KMS-11 (cell line): ENCODE data around the gene TAF1C.

ENCODE experiments used
- H2AFZ ChIP-seq: fragments of 200-600 bp; sonication (generic); 2 replicates; pipeline ENCODE4 v1.6.1; 2016; ENCODE audit warnings: antibody characterized with exemption, mixed run types, low read depth
- H3K27ac ChIP-seq: fragments of 200-600 bp; sonication (generic); 2 replicates; pipeline ENCODE4 v1.6.1; 2016; ENCODE audit warnings: mild to moderate bottlenecking, mixed run types
- H3K27me3 ChIP-seq: fragments of 200-600 bp; sonication (generic); 2 replicates; pipeline ENCODE4 v1.6.1; 2017; ENCODE audit warnings: mild to moderate bottlenecking, low read depth, mixed run types, moderate library complexity; ENCODE audit not compliant: insufficient read depth
- H3K36me3 ChIP-seq: fragments of 200-600 bp; sonication (generic); 2 replicates; pipeline ENCODE4 v1.6.1; 2017; ENCODE audit warnings: mild to moderate bottlenecking, mixed run types; ENCODE audit not compliant: insufficient read depth
- H3K4me1 ChIP-seq: fragments of 200-600 bp; sonication (generic); 2 replicates; pipeline ENCODE4 v1.6.1; 2016; ENCODE audit warnings: mild to moderate bottlenecking, low read depth, mixed run types; ENCODE audit not compliant: poor library complexity, severe bottlenecking
- H3K4me2 ChIP-seq: fragments of 200-600 bp; sonication (generic); 2 replicates; pipeline ENCODE4 v1.7.0; 2016; ENCODE audit warnings: mild to moderate bottlenecking, mixed run types
- H3K4me3 ChIP-seq: fragments of 200-600 bp; sonication (generic); IDR thresholded peaks from 2 replicates; pipeline ENCODE4 v1.6.1; 2017; ENCODE audit warnings: low read depth, low read length, mixed read lengths; ENCODE audit not compliant: insufficient read depth
- H3K79me2 ChIP-seq: fragments of 200-600 bp; sonication (generic); 2 replicates; pipeline ENCODE4 v1.6.1; 2016; ENCODE audit warnings: low read depth, mixed run types; ENCODE audit not compliant: insufficient read depth
- H3K9ac ChIP-seq: fragments of 200-600 bp; sonication (generic); 2 replicates; pipeline ENCODE4 v1.6.1; 2016; ENCODE audit warnings: mild to moderate bottlenecking, mixed run types
- H4K20me1 ChIP-seq: fragments of 200-600 bp; sonication (generic); 2 replicates; pipeline ENCODE4 v1.6.1; 2016; ENCODE audit warnings: mild to moderate bottlenecking, mixed run types; ENCODE audit not compliant: insufficient read depth
- TF ChIP-seq, protein P1 (sequence below): fragments of 200-600 bp; sonication (generic); conservative IDR thresholded peaks from 2 replicates; pipeline ENCODE4 v1.6.1; 2017; ENCODE audit warnings: low read depth, mild to moderate bottlenecking, antibody characterized with exemption, low read length, moderate library complexity, mixed read lengths

TAF1C gene

GRCh38 chr16:84155771-84156170 is 31.1 kb downstream of the TAF1C start:
- no peak overlapping the region for H3K4me3 ChIP-seq
- H3K4me2 ChIP-seq = no peak overlapping the region
- H3K4me1 ChIP-seq = no peaks in the 10 kb centered on the region
- no peaks in the 10 kb centered on the region for H4K20me1 ChIP-seq
- no peak overlapping the region for H2AFZ ChIP-seq
- H3K36me3 ChIP-seq = no peaks in the 10 kb centered on the region
- H3K27ac ChIP-seq = no peak overlapping the region
- TF ChIP-seq, protein P1, sequence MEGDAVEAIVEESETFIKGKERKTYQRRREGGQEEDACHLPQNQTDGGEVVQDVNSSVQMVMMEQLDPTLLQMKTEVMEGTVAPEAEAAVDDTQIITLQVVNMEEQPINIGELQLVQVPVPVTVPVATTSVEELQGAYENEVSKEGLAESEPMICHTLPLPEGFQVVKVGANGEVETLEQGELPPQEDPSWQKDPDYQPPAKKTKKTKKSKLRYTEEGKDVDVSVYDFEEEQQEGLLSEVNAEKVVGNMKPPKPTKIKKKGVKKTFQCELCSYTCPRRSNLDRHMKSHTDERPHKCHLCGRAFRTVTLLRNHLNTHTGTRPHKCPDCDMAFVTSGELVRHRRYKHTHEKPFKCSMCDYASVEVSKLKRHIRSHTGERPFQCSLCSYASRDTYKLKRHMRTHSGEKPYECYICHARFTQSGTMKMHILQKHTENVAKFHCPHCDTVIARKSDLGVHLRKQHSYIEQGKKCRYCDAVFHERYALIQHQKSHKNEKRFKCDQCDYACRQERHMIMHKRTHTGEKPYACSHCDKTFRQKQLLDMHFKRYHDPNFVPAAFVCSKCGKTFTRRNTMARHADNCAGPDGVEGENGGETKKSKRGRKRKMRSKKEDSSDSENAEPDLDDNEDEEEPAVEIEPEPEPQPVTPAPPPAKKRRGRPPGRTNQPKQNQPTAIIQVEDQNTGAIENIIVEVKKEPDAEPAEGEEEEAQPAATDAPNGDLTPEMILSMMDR = no peak
- H3K27me3 ChIP-seq = no peaks in the 10 kb centered on the region
- H3K9ac ChIP-seq = no peak overlapping the region
- H3K79me2 ChIP-seq = no peaks in the 10 kb centered on the region

- Histone ChIP-seq H3K27ac (no peak overlapping the region), H3K79me2 (no peaks in the 10 kb centered on the region), H3K36me3 (no peaks in the 10 kb centered on the region), H3K9ac (no peak overlapping the region), H3K4me3 (no peak overlapping the region), H4K20me1 (no peaks in the 10 kb centered on the region), H3K4me1 (no peaks in the 10 kb centered on the region), H3K27me3 (no peaks in the 10 kb centered on the region), H2AFZ (no peak overlapping the region), H3K4me2 (no peak overlapping the region)
- TF ChIP-seq, protein P1 = no peak
These were observed 31.6 kb downstream of the TAF1C start for GRCh38 chr16:84155226-84155625.

GRCh38 chr16:84153660-84154214 is 33.1 kb downstream of the TAF1C start:
- no peak overlapping the region for H3K4me2 ChIP-seq
- H4K20me1 ChIP-seq = no peaks in the 10 kb centered on the region
- no peak overlapping the region for H3K27ac ChIP-seq
- H3K79me2 ChIP-seq = no peaks in the 10 kb centered on the region
- H3K9ac ChIP-seq = no peak overlapping the region
- H3K27me3 ChIP-seq = no peaks in the 10 kb centered on the region
- H2AFZ ChIP-seq = no peak overlapping the region
- TF ChIP-seq, protein P1 = no peak
- no peaks in the 10 kb centered on the region for H3K4me1 ChIP-seq
- no peak overlapping the region for H3K4me3 ChIP-seq
- H3K36me3 ChIP-seq = no peaks in the 10 kb centered on the region

DNA sequence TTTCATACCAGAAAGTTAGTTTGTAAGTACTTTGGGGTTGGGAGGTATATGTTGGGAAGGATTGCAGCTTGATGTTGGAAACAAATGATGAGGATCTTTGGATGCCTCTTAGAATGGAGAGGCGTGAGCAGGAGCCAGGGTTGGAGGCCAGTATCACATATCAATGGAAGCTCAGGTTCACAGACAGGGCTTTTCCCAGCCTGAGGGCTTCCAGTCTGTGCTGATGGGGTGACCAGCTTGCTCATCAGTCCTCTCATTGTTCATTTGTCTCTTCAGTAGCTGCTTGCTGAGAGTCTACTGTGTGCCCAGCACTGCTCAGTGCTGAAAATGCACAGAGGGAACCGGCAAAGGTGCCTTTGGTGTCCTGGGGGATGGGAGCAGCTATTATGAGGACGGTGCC is 35.9 kb downstream of the TAF1C start:
- no peaks in the 10 kb centered on the region for H3K27me3 ChIP-seq
- H3K27ac ChIP-seq = no peak overlapping the region
- H3K4me1 ChIP-seq = no peaks in the 10 kb centered on the region
- H3K4me3 ChIP-seq = no peak overlapping the region
- no peaks in the 10 kb centered on the region for H4K20me1 ChIP-seq
- no peaks in the 10 kb centered on the region for H3K36me3 ChIP-seq
- H2AFZ ChIP-seq = no peak overlapping the region
- TF ChIP-seq, protein P1 = no peak
- no peaks in the 10 kb centered on the region for H3K79me2 ChIP-seq
- no peak overlapping the region for H3K9ac ChIP-seq
- no peak overlapping the region for H3K4me2 ChIP-seq
